PC-9 (cell line): Measurements from ENCODE around the gene TBX3. TPM values are rescaled to one million over a fixed set of nuclear protein-coding genes. Genes with fewer than 3 reads are reported as not detected.

Source experiments
- BruUV-seq: library from RNA; stranded (reverse); fragments of 400-500 nt; replicated peaks from 2 replicates; lab custom pipeline; 2021; lab: Mats Ljungman, UMichigan
- CTCF ChIA-PET: fragments of 300-600 bp; sonication (Branson Sonifier 250); formaldehyde crosslinking; loops from one replicate; lab custom pipeline; 2022; ENCODE audit warnings: antibody characterized with exemption; lab: Charles Lee
- POLR2A ChIA-PET: fragments of 300-600 bp; sonication (Branson Sonifier 250); formaldehyde crosslinking; loops from one replicate; lab custom pipeline; 2022; ENCODE audit warnings: antibody characterized with exemption; ENCODE audit not compliant: unreplicated experiment; lab: Charles Lee
- DNase-seq, 2 experiments: peaks; one replicate each; pipeline versions ENCODE4 v3.0.0 to v3.0.0-alpha.2; 2015 to 2022; ENCODE audit warnings: mixed read lengths in 1 of 2
- H2AFZ ChIP-seq: fragments of 200-600 bp; sonication (generic); 2 replicates; pipeline ENCODE4 v1.8.1; 2017; ENCODE audit warnings: antibody characterized with exemption
- H3F3A ChIP-seq: fragments of 200-600 bp; sonication (generic); 2 replicates; pipeline ENCODE4 v1.8.1; 2017; ENCODE audit warnings: antibody characterized with exemption, mild to moderate bottlenecking, low read depth; ENCODE audit not compliant: insufficient read depth
- H3K27ac ChIP-seq: fragments of 200-600 bp; sonication (generic); 2 replicates; pipeline ENCODE4 v1.6.1; 2016; ENCODE audit warnings: mixed run types
- H3K27me3 ChIP-seq: fragments of 200-600 bp; sonication (generic); 2 replicates; pipeline ENCODE4 v1.6.1; 2016; ENCODE audit warnings: low read depth, mixed run types; ENCODE audit not compliant: insufficient read depth
- H3K36me3 ChIP-seq: fragments of 200-600 bp; sonication (generic); 2 replicates; pipeline ENCODE4 v1.6.1; 2016; ENCODE audit warnings: low read depth, mixed run types
- H3K4me1 ChIP-seq: fragments of 200-600 bp; sonication (generic); replicated peaks from 2 replicates; pipeline ENCODE4 v1.6.1; 2016; ENCODE audit warnings: mixed run types; ENCODE audit not compliant: insufficient read depth
- H3K4me2 ChIP-seq: fragments of 200-600 bp; sonication (generic); 2 replicates; pipeline ENCODE4 v1.6.1; 2017; ENCODE audit warnings: mixed run types
- H3K4me3 ChIP-seq: fragments of 200-600 bp; sonication (generic); 2 replicates; pipeline ENCODE4 v1.6.1; 2016; ENCODE audit warnings: mixed run types
- H3K79me2 ChIP-seq: fragments of 200-600 bp; sonication (generic); 2 replicates; pipeline ENCODE4 v1.6.1; 2017; ENCODE audit warnings: low read depth, mixed run types
- H3K9me2 ChIP-seq: fragments of 200-600 bp; sonication (generic); 2 replicates; pipeline ENCODE4 v1.8.1; 2017; ENCODE audit warnings: mild to moderate bottlenecking; ENCODE audit not compliant: insufficient read depth
- H3K9me3 ChIP-seq: fragments of 200-600 bp; sonication (generic); 2 replicates; pipeline ENCODE4 v1.8.1; 2016; ENCODE audit warnings: low read depth; ENCODE audit not compliant: insufficient read depth
- H4K20me1 ChIP-seq: fragments of 200-600 bp; sonication (generic); 2 replicates; pipeline ENCODE4 v1.8.1; 2017; ENCODE audit not compliant: insufficient read depth
- CTCF ChIP-seq: fragments of 200-600 bp; sonication (generic); conservative IDR thresholded peaks from 2 replicates; pipeline ENCODE4 v1.6.1; 2017; ENCODE audit warnings: mixed run types, antibody characterized with exemption, mild to moderate bottlenecking, moderate library complexity
- EZH2 ChIP-seq: fragments of 200-600 bp; sonication (generic); IDR thresholded peaks from 2 replicates; pipeline ENCODE4 v1.8.0; 2017; ENCODE audit warnings: antibody characterized with exemption, low read depth
- intact Hi-C: fragments of 100-400 bp; cut with micrococcal nuclease; formaldehyde crosslinking; loops from one replicate; pipeline ENCODE4 v1.10.0; 2022; ENCODE audit not compliant: unreplicated experiment
- total RNA-seq: library from RNA; stranded (reverse); gene quantifications from 2 replicates; pipeline ENCODE4 v1.2.3, GENCODE V29; 2021

The TBX3 gene
- total RNA-seq, 1 experiment from 2014 or later, result not detected

- H3F3A ChIP-seq, result no peaks in the 10 kb centered on the region
- POLR2A ChIA-PET, result no interaction called here
- no peak for TF ChIP-seq CTCF
- no peak for TF ChIP-seq EZH2
Observed at GRCh38 chr12:114659084-114659483, 24.9 kb downstream of the TBX3 start.

DNA sequence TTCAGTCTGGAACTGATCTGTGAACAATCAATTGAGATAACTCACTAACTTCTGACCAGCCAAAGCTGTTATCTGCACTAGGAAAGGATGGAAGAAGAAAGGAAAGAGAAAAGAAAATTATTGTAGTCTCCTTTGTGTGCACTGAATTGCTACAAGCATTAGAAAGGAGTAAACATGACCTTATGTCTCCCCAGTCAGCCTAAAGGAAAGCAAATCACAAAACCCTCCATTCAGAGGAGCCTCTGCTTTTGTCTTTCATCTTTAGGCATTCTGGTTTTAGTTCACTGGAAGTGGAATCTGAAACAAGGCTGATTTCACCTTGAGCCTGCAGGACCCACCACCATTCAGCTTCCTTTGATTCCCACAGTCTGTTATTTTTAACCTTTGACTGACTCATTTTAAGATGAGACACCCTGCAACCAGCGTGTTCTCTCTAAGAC lies 26.0 kb downstream of the TBX3 start:
- Histone ChIP-seq H3K79me2 (no peaks in the 10 kb centered on the region), H4K20me1 (no peaks in the 10 kb centered on the region), H3F3A (no peaks in the 10 kb centered on the region), H3K4me3 (no peak overlapping the region), H3K36me3 (no peaks in the 10 kb centered on the region), H3K4me1 (no peaks in the 10 kb centered on the region), H2AFZ (no peak overlapping the region), H3K27me3 (peaks cover 27% of the 10 kb centered on the region), H3K27ac (no peak overlapping the region), H3K4me2 (no peak overlapping the region), H3K9me2 (no peaks in the 10 kb centered on the region), H3K9me3 (no peaks in the 10 kb centered on the region)
- intact Hi-C loops, result no loop called here
- no peak for TF ChIP-seq EZH2
- TF ChIP-seq CTCF, result no peak
- CTCF ChIA-PET, result no interaction called here
- DNase-seq, result no peak
- POLR2A ChIA-PET, result no interaction called here
- no TSS peak for BruUV-seq

More at GRCh38 chr12:114659084-114659483, 24.9 kb downstream of the TBX3 start:
- DNase-seq, result no peak
- CTCF ChIA-PET, result no interaction called here
- H3K4me2 ChIP-seq, result no peak overlapping the region
- no peaks in the 10 kb centered on the region for H3K36me3 ChIP-seq
- H3K9me3 ChIP-seq, result no peaks in the 10 kb centered on the region
- no peaks in the 10 kb centered on the region for H3K4me1 ChIP-seq
- intact Hi-C loops, result no loop called here
- no peak overlapping the region for H3K27ac ChIP-seq
- H3K79me2 ChIP-seq, result no peaks in the 10 kb centered on the region
- no peak overlapping the region for H2AFZ ChIP-seq
- H3K27me3 ChIP-seq, result peaks cover 22% of the 10 kb centered on the region
- H3K9me2 ChIP-seq, result no peaks in the 10 kb centered on the region
- H3K4me3 ChIP-seq, result no peak overlapping the region
- BruUV-seq, result no TSS peak
- no peaks in the 10 kb centered on the region for H4K20me1 ChIP-seq

DNA sequence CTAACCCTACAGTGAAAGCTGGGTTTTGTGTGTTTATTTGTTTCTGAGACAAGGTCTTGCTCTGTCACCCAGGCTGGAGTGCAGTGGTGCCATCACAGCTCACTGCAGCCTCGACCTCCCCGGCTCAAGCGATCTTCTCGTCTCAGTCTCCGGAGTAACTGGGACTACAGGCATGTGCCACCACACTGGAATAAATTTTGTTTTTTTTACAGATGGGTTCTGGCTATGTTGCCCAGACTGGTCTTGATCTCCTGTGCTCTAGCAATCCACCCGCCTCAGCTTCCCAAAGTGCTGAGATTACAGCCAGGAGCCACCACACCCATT lies 26.4 kb downstream of the TBX3 start:
- Histone ChIP-seq H4K20me1 (no peaks in the 10 kb centered on the region), H3K36me3 (no peaks in the 10 kb centered on the region), H3K4me3 (no peak overlapping the region), H3F3A (no peaks in the 10 kb centered on the region), H3K9me3 (no peaks in the 10 kb centered on the region), H3K4me2 (no peak overlapping the region), H3K79me2 (no peaks in the 10 kb centered on the region), H2AFZ (no peak overlapping the region), H3K9me2 (no peaks in the 10 kb centered on the region), H3K27ac (no peak overlapping the region), H3K4me1 (no peaks in the 10 kb centered on the region), H3K27me3 (peaks cover 27% of the 10 kb centered on the region)
- TF ChIP-seq EZH2, result no peak
- TF ChIP-seq CTCF, result no peak
- no TSS peak for BruUV-seq
- POLR2A ChIA-PET, result no interaction called here
- no peak for DNase-seq
- intact Hi-C loops, result no loop called here
- CTCF ChIA-PET, result no interaction called here
